ENCODE measurements around the gene GNLY. TPM values are rescaled to one million over a fixed set of nuclear protein-coding genes. Genes with fewer than 3 reads are reported as not detected.
A peak's percentile ranks its signal among the peaks of the same experiment; 100 is the strongest.

GNLY gene
- total and polyA plus RNA-seq, 11 donors, result 0.29 to 47.1 (median 2.1) TPM; not detected in 2

- H3K9me3 ChIP-seq, result no peaks in the 10 kb centered on the region
- no peak for ATAC-seq
- intact Hi-C loops (cut with DNase I), result no loop called here
- H3K4me3 ChIP-seq, result peak overlapping the region in 1 of 12 donors; percentile 16
- TF ChIP-seq POLR2A (IDR thresholded peaks at IDR 0.05) (no peak), CTCF (IDR thresholded peaks at IDR 0.05) (no peak)
- WGBS, 4 donors, result 65 to 81% (median 75%) methylated on average over 11 of the region's 11 CpGs
- H3K4me1 ChIP-seq, result peaks cover 0 to 28% (median 0%) of the 10 kb centered on the region in 12 donors
- no peaks in the 10 kb centered on the region for H3K36me3 ChIP-seq
- no peak for DNase-seq
- H3K27me3 ChIP-seq, result no peaks in the 10 kb centered on the region
- peak overlapping the region in 1 of 12 donors; percentile 46 for H3K27ac ChIP-seq
These were observed 4.2 kb downstream of the GNLY start for GRCh38 chr2:85698184-85698879.

GRCh38 chr2:85698880-85699254 lies 4.7 kb downstream of the GNLY start:
- WGBS, 4 donors, result 72 to 91% (median 88%) methylated on average over 8 of the region's 8 CpGs

GRCh38 chr2:85699325-85699724 lies 5.2 kb downstream of the GNLY start:
- Histone ChIP-seq H3K27ac (peak overlapping the region in 1 of 12 donors; percentile 40), H3K4me3 (no peak overlapping the region), H3K36me3 (no peaks in the 10 kb centered on the region), H3K4me1 (peaks cover 0 to 35% (median 0%) of the 10 kb centered on the region in 12 donors), H3K9me3 (no peaks in the 10 kb centered on the region), H3K27me3 (no peaks in the 10 kb centered on the region)
- DNase-seq, result no peak
- intact Hi-C loops (cut with DNase I), result no loop called here
- no peak for TF ChIP-seq CTCF (IDR thresholded peaks at IDR 0.05)
- no peak for TF ChIP-seq POLR2A (IDR thresholded peaks at IDR 0.05)
- 92 to 100% (median 98%) methylated on average over 1 of the region's 1 CpG for WGBS, 4 donors
- ATAC-seq, result no peak

More at GRCh38 chr2:85698880-85699254, 4.7 kb downstream of the GNLY start:
- peak overlapping the region in 1 of 12 donors; percentile 46 for H3K27ac ChIP-seq
- no peaks in the 10 kb centered on the region for H3K9me3 ChIP-seq
- no peak for DNase-seq
- no peaks in the 10 kb centered on the region for H3K36me3 ChIP-seq
- H3K4me3 ChIP-seq, result peak overlapping the region in 1 of 12 donors; percentile 13
- peaks cover 0 to 31% (median 0%) of the 10 kb centered on the region in 12 donors for H3K4me1 ChIP-seq
- no peaks in the 10 kb centered on the region for H3K27me3 ChIP-seq
- intact Hi-C loops (cut with DNase I), result no loop called here
- no peak for ATAC-seq
- TF ChIP-seq CTCF (IDR thresholded peaks at IDR 0.05) (no peak), POLR2A (IDR thresholded peaks at IDR 0.05) (no peak)

- intact Hi-C loops (cut with DNase I), result loop anchor here in 1 of 10 donors (10.0 kb wide), 1 partner anchor 57 kb away; no protein-coding TSS in a partner anchor
- H3K4me1 ChIP-seq, result peaks cover 0 to 61% (median 9%) of the 10 kb centered on the region in 12 donors
- H3K4me3 ChIP-seq, result no peak overlapping the region
- DNase-seq (no peak), ATAC-seq (no peak)
- H3K27me3 ChIP-seq, result no peaks in the 10 kb centered on the region
- peak overlapping the region in 1 of 12 donors; percentile 94 for H3K27ac ChIP-seq
- TF ChIP-seq POLR2A (IDR thresholded peaks at IDR 0.05), result no peak
- no peak for TF ChIP-seq CTCF (IDR thresholded peaks at IDR 0.05)
- no peaks in the 10 kb centered on the region for H3K36me3 ChIP-seq
- H3K9me3 ChIP-seq, result no peaks in the 10 kb centered on the region
These were observed 8.0 kb downstream of the GNLY start for GRCh38 chr2:85702172-85702571.
